Kidney (tissue), 14 donors: ENCODE results near the gene SIT1. TPM values are rescaled to one million over a fixed set of nuclear protein-coding genes. Genes with fewer than 3 reads are reported as not detected.

Experiments
- DNase-seq, 5 donors: peaks; one replicate each; pipeline ENCODE4 v3.0.0-alpha.2; 2013 to 2020
- FAIRE-seq: peaks from 2 replicates; lab custom pipeline; 2012; peaks lifted over from hg19 to GRCh38; lab: Jason Lieb, UNC
- H3K27ac ChIP-seq, 2 donors: one replicate each; pipeline ENCODE4 v1.7.0; 2013; ENCODE audit warnings: low read depth in 2 of 2, low read length in 2 of 2, inconsistent platforms in 1 of 2
- H3K27me3 ChIP-seq: one replicate; pipeline ENCODE4 v1.7.1; 2013; ENCODE audit warnings: low read length, inconsistent platforms; ENCODE audit not compliant: control insufficient read depth, insufficient read depth
- H3K36me3 ChIP-seq, 3 donors: one replicate each; pipeline versions ENCODE4 v1.7.0 to v1.7.1; 2013; ENCODE audit warnings: low read length in 3 of 3, control low read depth in 1 of 3, inconsistent platforms in 1 of 3; ENCODE audit not compliant: insufficient read depth in 3 of 3, control insufficient read depth in 2 of 3
- H3K4me1 ChIP-seq, 3 donors: one replicate each; pipeline versions ENCODE4 v1.7.0 to v1.7.1; 2013; ENCODE audit warnings: low read length in 3 of 3, inconsistent platforms in 1 of 3, low read depth in 1 of 3; ENCODE audit not compliant: control insufficient read depth in 2 of 3, insufficient read depth in 2 of 3
- H3K4me3 ChIP-seq, 3 donors: one replicate each; pipeline versions ENCODE4 v1.7.0 to v1.8.1; 2013; ENCODE audit warnings: low read length in 3 of 3, control low read depth in 1 of 3, inconsistent platforms in 1 of 3
- H3K9ac ChIP-seq, 3 donors: one replicate each; pipeline versions ENCODE4 v1.7.0 to v1.7.1; 2013; ENCODE audit warnings: low read length in 3 of 3, control low read depth in 1 of 3, inconsistent platforms in 1 of 3
- H3K9me3 ChIP-seq, 3 donors: one replicate each; pipeline versions ENCODE4 v1.7.0 to v1.7.1; 2013; ENCODE audit warnings: low read length in 3 of 3, control low read depth in 1 of 3, inconsistent platforms in 1 of 3; ENCODE audit not compliant: control insufficient read depth in 2 of 3, insufficient read depth in 1 of 3
- CTCF ChIP-seq: IDR thresholded peaks from 3 replicates; pipeline ENCODE4 v1.5.1; 2012; ENCODE audit warnings: mild to moderate bottlenecking, moderate library complexity, borderline replicate concordance; ENCODE audit not compliant: insufficient read depth; ENCODE audit errors: extremely low read depth
- intact Hi-C: fragments of 100-400 bp; cut with DNase I; formaldehyde crosslinking; loops from one replicate; pipeline ENCODE4 v1.11.1; 2022
- polyA plus RNA-seq: library from polyadenylated mRNA; stranded (reverse); fragments of 350-450 nt; fragmentation: Illumina TruSeq; extraction: RNeasy Lipid Tissue Mini Kit (QIAGEN cat#74804); gene quantifications from one replicate; pipeline ENCODE4 v1.2.3, GENCODE V29; 2014; ENCODE audit warnings: low read depth, low replicate concordance; ENCODE audit not compliant: insufficient read depth
- total RNA-seq: library from RNA; stranded (reverse); fragmentation: NEBNext Ultra II Directional; extraction: Animal tissue kit (Norgen Biotek cat#: 25700); gene quantifications from one replicate; pipeline ENCODE4 v1.2.1, GENCODE V29; 2021
- donor health status: control.
- donor health status: control.
- donor health status: control.
- donor health status: control.
- donor health status: control.
- donor health status: DM: yes; HTN: yes; CAD: no.
- donor health status: Normal renal cell carcinoma (clear cell type).

The SIT1 gene
- total and polyA plus RNA-seq, 2 donors from 2014 or later, result 0.32 to 3.1 TPM

GRCh38 chr9:35628389-35628991 lies 22.2 kb downstream of the SIT1 start:
- FAIRE-seq (no peak), DNase-seq (no peak)
- intact Hi-C loops, result no loop called here
- H3K4me3 ChIP-seq, result no peak overlapping the region
- no peak overlapping the region for H3K27ac ChIP-seq
- no peak for TF ChIP-seq CTCF
- H3K4me1 ChIP-seq, result no peaks in the 10 kb centered on the region
- no peak overlapping the region for H3K9ac ChIP-seq
- no peaks in the 10 kb centered on the region for H3K9me3 ChIP-seq
- H3K36me3 ChIP-seq, result no peaks in the 10 kb centered on the region
- no peaks in the 10 kb centered on the region for H3K27me3 ChIP-seq

GRCh38 chr9:35627575-35627974 lies 23.2 kb downstream of the SIT1 start:
- Histone ChIP-seq H3K4me3 (no peak overlapping the region), H3K27ac (no peak overlapping the region), H3K9ac (no peak overlapping the region), H3K4me1 (no peaks in the 10 kb centered on the region), H3K36me3 (no peaks in the 10 kb centered on the region), H3K9me3 (no peaks in the 10 kb centered on the region), H3K27me3 (no peaks in the 10 kb centered on the region)
- no peak for FAIRE-seq
- no peak for DNase-seq
- intact Hi-C loops, result no loop called here
- TF ChIP-seq CTCF, result no peak

GRCh38 chr9:35619800-35620158 lies 31.0 kb downstream of the SIT1 start:
- Histone ChIP-seq H3K9ac (no peak overlapping the region), H3K27ac (no peak overlapping the region), H3K27me3 (peaks cover 5% of the 10 kb centered on the region), H3K9me3 (no peaks in the 10 kb centered on the region), H3K36me3 (no peaks in the 10 kb centered on the region), H3K4me1 (peaks cover 0 to 10% (median 0%) of the 10 kb centered on the region in 3 donors), H3K4me3 (no peak overlapping the region)
- FAIRE-seq, result no peak
- intact Hi-C loops, result no loop called here
- DNase-seq, result no peak
- TF ChIP-seq CTCF, result no peak
